Measurements from ENCODE around the gene ZRANB3.

The ZRANB3 gene

GRCh38 chr2:135159191-135159590, 371.8 kb downstream of the ZRANB3 start:
- no peak for TF ChIP-seq CTCF (IDR thresholded peaks at IDR 0.05; ENCODE audit: low read depth, low read length)
- H3K4me3 ChIP-seq (ENCODE audit: low read depth, low read length), result no peak overlapping the region

DNA sequence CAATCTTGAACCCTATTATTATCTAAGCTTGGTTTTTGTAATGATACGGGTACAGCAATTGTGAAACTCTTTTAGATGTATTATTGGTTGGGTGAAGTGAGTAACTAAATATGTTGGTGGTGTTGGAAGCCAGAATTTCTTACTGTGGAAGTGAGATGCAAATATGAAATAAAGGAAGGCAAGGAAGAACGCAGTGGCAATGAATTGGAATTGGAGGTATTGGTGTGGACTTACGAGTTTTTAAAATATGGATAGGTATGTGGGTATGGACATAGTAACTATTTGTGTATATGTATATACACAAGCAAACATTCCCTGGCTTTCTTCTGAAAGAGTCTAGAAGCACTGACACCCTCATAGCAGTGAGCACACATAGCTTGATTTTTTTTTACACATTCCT, 373.2 kb downstream of the ZRANB3 start:
- H3K4me3 ChIP-seq (ENCODE audit: low read depth, low read length), result no peak overlapping the region
- no peak for TF ChIP-seq CTCF (IDR thresholded peaks at IDR 0.05; ENCODE audit: low read depth, low read length)

DNA sequence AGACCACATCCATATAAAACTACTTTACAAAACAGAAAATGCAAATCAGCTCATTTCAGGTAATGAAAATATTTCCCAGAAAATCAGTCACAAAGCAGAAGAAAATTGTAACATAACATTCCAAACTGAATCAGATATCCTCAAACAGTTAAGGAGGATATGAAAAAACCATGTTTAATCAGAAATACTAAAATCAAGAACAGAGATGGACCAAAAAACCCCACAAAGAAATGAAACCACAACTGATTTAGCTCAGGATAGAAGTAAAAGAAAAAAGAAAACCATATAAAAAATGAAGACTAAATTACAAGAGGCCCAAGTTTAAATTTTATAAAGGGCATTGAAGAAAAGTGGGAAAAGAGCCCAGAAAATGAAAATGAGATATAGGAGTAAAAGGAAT, 376.1 kb downstream of the ZRANB3 start:
- no peak for TF ChIP-seq CTCF (IDR thresholded peaks at IDR 0.05; ENCODE audit: low read depth, low read length)
- H3K4me3 ChIP-seq (ENCODE audit: low read depth, low read length), result no peak overlapping the region

DNA sequence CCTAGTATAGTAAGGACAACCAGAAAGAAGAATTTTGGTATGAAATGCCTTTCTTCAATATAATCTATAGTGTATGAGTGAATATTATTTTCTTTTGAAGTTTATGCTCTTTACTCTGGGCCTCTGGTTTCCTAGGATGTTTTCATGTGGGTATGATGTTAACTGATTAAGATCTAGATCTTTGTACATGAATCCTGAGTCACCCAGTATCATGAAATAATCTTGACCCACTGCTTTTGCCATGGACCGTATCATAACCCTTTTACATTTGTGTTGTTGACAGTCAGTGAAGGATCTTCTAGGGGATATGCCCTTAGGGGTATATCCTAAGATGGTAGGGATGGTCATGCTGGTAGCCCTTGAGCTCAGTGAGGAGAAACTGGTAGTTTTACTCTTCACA, 378.7 kb downstream of the ZRANB3 start:
- TF ChIP-seq CTCF (IDR thresholded peaks at IDR 0.05; ENCODE audit: low read depth, low read length), result no peak

DNA sequence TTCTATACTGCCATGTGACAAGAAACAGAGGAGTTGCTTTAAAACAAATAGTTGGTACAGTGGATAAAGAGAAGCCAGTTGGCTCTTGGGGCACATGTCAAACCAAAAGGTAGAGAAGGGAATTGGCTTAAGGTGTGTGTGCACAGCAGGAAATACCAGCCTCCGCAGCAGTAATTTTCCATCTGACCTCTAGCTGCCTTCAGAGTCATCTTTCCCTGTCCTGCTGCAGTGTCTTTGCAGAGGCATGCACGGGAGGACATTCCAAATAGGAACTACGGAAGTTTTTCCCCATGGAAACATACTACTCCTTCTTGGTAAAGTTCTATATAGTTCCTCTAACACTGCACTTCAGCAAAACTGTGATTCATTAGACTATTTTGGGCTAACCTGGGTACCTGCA, 379.4 kb downstream of the ZRANB3 start:
- no peak overlapping the region for H3K4me3 ChIP-seq (ENCODE audit: low read depth, low read length)
- no peak for TF ChIP-seq CTCF (IDR thresholded peaks at IDR 0.05; ENCODE audit: low read depth, low read length)

More for the DNA sequence above, 378.7 kb downstream of the ZRANB3 start:
- H3K4me3 ChIP-seq (ENCODE audit: low read depth, low read length), result no peak overlapping the region

DNA sequence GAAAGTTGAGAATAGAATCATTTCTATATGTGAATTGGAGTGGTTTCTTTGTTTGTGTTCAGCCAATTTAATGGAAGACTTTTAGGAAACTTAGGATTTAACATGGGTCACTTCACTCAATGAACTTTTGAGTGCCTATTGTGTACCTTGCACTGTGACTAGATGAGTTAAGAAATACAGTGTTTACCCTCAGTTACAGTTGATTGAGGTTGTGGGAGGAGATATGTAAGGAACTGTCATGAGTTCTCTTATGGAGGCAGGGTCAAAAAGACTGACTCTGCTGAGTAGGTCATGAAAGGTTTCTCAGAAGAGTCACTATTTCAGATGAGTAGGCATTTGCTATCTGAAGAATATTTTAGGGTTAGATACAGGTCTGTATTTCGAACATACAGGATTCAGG, 380.3 kb downstream of the ZRANB3 start:
- H3K4me3 ChIP-seq (ENCODE audit: low read depth, low read length), result no peak overlapping the region
- no peak for TF ChIP-seq CTCF (IDR thresholded peaks at IDR 0.05; ENCODE audit: low read depth, low read length)

DNA sequence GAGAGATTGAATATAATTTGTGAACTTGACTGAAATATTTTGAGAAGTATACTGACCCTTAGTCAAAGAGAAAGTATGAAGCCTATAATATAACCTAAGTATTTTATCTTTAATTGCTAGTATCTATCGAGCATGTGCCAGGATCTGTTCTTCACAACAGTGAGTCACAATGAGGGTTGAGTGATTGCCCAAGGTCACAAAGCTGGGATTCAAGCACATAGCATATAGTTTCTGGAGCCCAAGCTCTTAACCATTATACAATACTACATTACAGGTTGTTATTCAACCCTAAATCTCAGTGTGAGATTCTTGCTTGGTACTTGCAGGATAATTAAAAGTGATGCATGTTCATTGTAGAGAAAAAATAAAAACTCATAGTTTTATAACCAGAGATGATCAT, 381.8 kb downstream of the ZRANB3 start:
- no peak overlapping the region for H3K4me3 ChIP-seq (ENCODE audit: low read depth, low read length)
- no peak for TF ChIP-seq CTCF (IDR thresholded peaks at IDR 0.05; ENCODE audit: low read depth, low read length)

Data from WI38 (cell line).